Mesendoderm (in vitro differentiated cells): ENCODE measurements around the gene TRIP6.

Experiments
- DNase-seq: peaks from one replicate; pipeline ENCODE4 v3.0.0; 2013
- H2AK5ac ChIP-seq: 2 replicates; pipeline ENCODE4 v1.6.1; 2013; ENCODE audit warnings: low read length, inconsistent platforms
- H2BK120ac ChIP-seq: 2 replicates; pipeline ENCODE4 v1.6.1; 2013; ENCODE audit warnings: low read depth, mild to moderate bottlenecking, low read length, moderate library complexity, mixed read lengths
- H2BK15ac ChIP-seq: replicated peaks from 2 replicates; pipeline ENCODE4 v1.6.1; 2013; ENCODE audit warnings: low read depth, mild to moderate bottlenecking, moderate library complexity
- H2BK5ac ChIP-seq: 2 replicates; pipeline ENCODE4 v1.6.1; 2013; ENCODE audit warnings: low read length, inconsistent platforms
- H3K18ac ChIP-seq: 2 replicates; pipeline ENCODE4 v1.6.1; 2013; ENCODE audit warnings: mild to moderate bottlenecking, low read length, mixed read lengths
- H3K23ac ChIP-seq: one replicate; pipeline ENCODE4 v1.6.1; 2013; ENCODE audit warnings: low read length
- H3K27ac ChIP-seq: 2 replicates; pipeline ENCODE4 v1.5.1; 2013; ENCODE audit warnings: low read depth, mild to moderate bottlenecking, inconsistent platforms, low read length, moderate library complexity
- H3K27me3 ChIP-seq: 2 replicates; pipeline ENCODE4 v1.6.1; 2013; ENCODE audit warnings: low read length, control low read depth, mild to moderate bottlenecking, inconsistent platforms; ENCODE audit not compliant: insufficient read depth, poor library complexity
- H3K36me3 ChIP-seq: 2 replicates; pipeline ENCODE4 v1.6.1; 2013; ENCODE audit warnings: low read length, inconsistent platforms; ENCODE audit not compliant: control insufficient read depth, insufficient read depth
- H3K4ac ChIP-seq: one replicate; pipeline ENCODE4 v1.6.1; 2013; ENCODE audit warnings: low read depth, mild to moderate bottlenecking, low read length, moderate library complexity
- H3K4me1 ChIP-seq: 2 replicates; pipeline ENCODE4 v1.6.1; 2013; ENCODE audit warnings: low read depth, low read length, inconsistent platforms; ENCODE audit not compliant: control insufficient read depth
- H3K4me2 ChIP-seq: 2 replicates; pipeline ENCODE4 v1.6.1; 2013; ENCODE audit warnings: low read length
- H3K4me3 ChIP-seq: 2 replicates; pipeline ENCODE4 v1.5.1; 2013; ENCODE audit warnings: mild to moderate bottlenecking, low read length
- H3K56ac ChIP-seq: one replicate; pipeline ENCODE4 v1.6.1; 2013; ENCODE audit warnings: low read length
- H3K79me1 ChIP-seq: 2 replicates; pipeline ENCODE4 v1.6.1; 2013; ENCODE audit warnings: low read length, inconsistent platforms
- H3K79me2 ChIP-seq: 2 replicates; pipeline ENCODE4 v1.6.1; 2013; ENCODE audit warnings: mild to moderate bottlenecking, low read length; ENCODE audit not compliant: control insufficient read depth, insufficient read depth
- H3K9ac ChIP-seq: 2 replicates; pipeline ENCODE4 v1.6.1; 2013; ENCODE audit warnings: low read length, inconsistent platforms
- H4K5ac ChIP-seq: one replicate; pipeline ENCODE4 v1.6.1; 2013; ENCODE audit warnings: low read length
- H4K8ac ChIP-seq: one replicate; pipeline ENCODE4 v1.6.1; 2013; ENCODE audit warnings: low read depth, mild to moderate bottlenecking, control low read depth, low read length, moderate library complexity
- whole genome bisulfite sequencing: extraction: QIAGEN DNeasy Blood & Tissue Kit; methylation state at CpG from one replicate; pipeline ENCODE4 v1.1.7; 2013; ENCODE audit warnings: low lambda C conversion rate, missing lambda C conversion rate; ENCODE audit not compliant: insufficient coverage; ENCODE audit errors: extremely low coverage; 5-methylcytosine and 5-hydroxymethylcytosine counted together

The TRIP6 gene

GRCh38 chr7:100864263-100864845 lies 2.8 kb upstream of the TRIP6 start:
- Histone ChIP-seq H3K4ac (no peak overlapping the region), H2BK120ac (no peak overlapping the region), H3K18ac (no peak overlapping the region), H3K23ac (no peak overlapping the region), H2BK5ac (no peak overlapping the region), H3K56ac (no peak overlapping the region), H3K27ac (no peak overlapping the region), H4K5ac (no peak overlapping the region), H3K9ac (no peak overlapping the region), H2BK15ac (no peak overlapping the region), H3K79me2 (peaks cover 14% of the 10 kb centered on the region), H3K4me2 (no peak overlapping the region), H3K4me1 (no peaks in the 10 kb centered on the region), H3K36me3 (peaks cover 5% of the 10 kb centered on the region), H2AK5ac (no peak overlapping the region), H3K4me3 (no peak overlapping the region), H3K79me1 (peaks cover 6% of the 10 kb centered on the region), H3K27me3 (no peaks in the 10 kb centered on the region), H4K8ac (no peak overlapping the region)
- no peak for DNase-seq
- no CpG with 5 or more reads among the region's 12 CpGs for WGBS

- no peak overlapping the region for H3K18ac ChIP-seq
- DNase-seq: peak; percentile 52
Observed at GRCh38 chr7:100865372-100865911, 1.7 kb upstream of the TRIP6 start.

GRCh38 chr7:100865938-100866728 lies 1.1 kb upstream of the TRIP6 start:
- H4K5ac ChIP-seq: no peak overlapping the region
- H2AK5ac ChIP-seq: peak overlapping the region; percentile 95
- no peak overlapping the region for H2BK120ac ChIP-seq
- no peak for DNase-seq
- H2BK15ac ChIP-seq: no peak overlapping the region
- H3K4me2 ChIP-seq: no peak overlapping the region
- peak overlapping the region; percentile 93 for H3K56ac ChIP-seq
- peaks cover 4% of the 10 kb centered on the region for H3K79me1 ChIP-seq
- H3K23ac ChIP-seq: no peak overlapping the region
- H3K9ac ChIP-seq: peak overlapping the region; percentile 96
- no CpG with 5 or more reads among the region's 46 CpGs for WGBS
- no peak overlapping the region for H2BK5ac ChIP-seq
- peaks cover 14% of the 10 kb centered on the region for H3K79me2 ChIP-seq
- H4K8ac ChIP-seq: no peak overlapping the region
- H3K27ac ChIP-seq: no peak overlapping the region
- H3K27me3 ChIP-seq: no peaks in the 10 kb centered on the region
- H3K4me3 ChIP-seq: no peak overlapping the region
- H3K36me3 ChIP-seq: peaks cover 6% of the 10 kb centered on the region
- no peaks in the 10 kb centered on the region for H3K4me1 ChIP-seq
- H3K18ac ChIP-seq: peak overlapping the region; percentile 34
- peak overlapping the region; percentile 4 for H3K4ac ChIP-seq

More at GRCh38 chr7:100865372-100865911, 1.7 kb upstream of the TRIP6 start:
- Histone ChIP-seq H3K23ac (no peak overlapping the region), H3K9ac (no peak overlapping the region), H3K4me2 (no peak overlapping the region), H3K4me3 (no peak overlapping the region), H4K5ac (no peak overlapping the region), H3K79me1 (peaks cover 8% of the 10 kb centered on the region), H2BK5ac (no peak overlapping the region), H3K4me1 (no peaks in the 10 kb centered on the region), H4K8ac (no peak overlapping the region), H3K79me2 (peaks cover 14% of the 10 kb centered on the region), H3K27me3 (no peaks in the 10 kb centered on the region), H3K4ac (no peak overlapping the region), H2BK120ac (no peak overlapping the region), H3K56ac (peak overlapping the region; percentile 3), H3K27ac (no peak overlapping the region), H2AK5ac (no peak overlapping the region), H3K36me3 (peaks cover 8% of the 10 kb centered on the region), H2BK15ac (no peak overlapping the region)
- no CpG with 5 or more reads among the region's 17 CpGs for WGBS

GRCh38 chr7:100866729-100867039 lies 503 bp upstream of the TRIP6 start:
- H3K4ac ChIP-seq: peak overlapping the region; percentile 4
- H3K4me1 ChIP-seq: no peaks in the 10 kb centered on the region
- H2BK15ac ChIP-seq: no peak overlapping the region
- H3K36me3 ChIP-seq: peaks cover 9% of the 10 kb centered on the region
- H2BK5ac ChIP-seq: no peak overlapping the region
- no peak overlapping the region for H4K5ac ChIP-seq
- peak overlapping the region; percentile 96 for H3K9ac ChIP-seq
- H3K18ac ChIP-seq: peak overlapping the region; percentile 34
- no peak overlapping the region for H4K8ac ChIP-seq
- H3K56ac ChIP-seq: peak overlapping the region; percentile 93
- DNase-seq: no peak
- peaks cover 6% of the 10 kb centered on the region for H3K79me1 ChIP-seq
- no peak overlapping the region for H2BK120ac ChIP-seq
- no CpG with 5 or more reads among the region's 5 CpGs for WGBS
- H3K27ac ChIP-seq: peak overlapping the region; percentile 71
- no peak overlapping the region for H3K23ac ChIP-seq
- peaks cover 14% of the 10 kb centered on the region for H3K79me2 ChIP-seq
- H2AK5ac ChIP-seq: peak overlapping the region; percentile 95
- no peaks in the 10 kb centered on the region for H3K27me3 ChIP-seq
- H3K4me3 ChIP-seq: no peak overlapping the region
- peak overlapping the region; percentile 26 for H3K4me2 ChIP-seq

- H2BK5ac ChIP-seq: peak overlapping the region; percentile 79
- no peak overlapping the region for H2AK5ac ChIP-seq
- H4K5ac ChIP-seq: no peak overlapping the region
- H3K27me3 ChIP-seq: no peaks in the 10 kb centered on the region
- peak overlapping the region; percentile 22 for H3K27ac ChIP-seq
- peak overlapping the region; percentile 31 for H2BK120ac ChIP-seq
- peak overlapping the region; percentile 94 for H3K4ac ChIP-seq
- H3K79me2 ChIP-seq: peaks cover 14% of the 10 kb centered on the region
- H3K23ac ChIP-seq: peak overlapping the region; percentile 96
- peak overlapping the region; percentile 63 for H3K4me2 ChIP-seq
- peak; percentile 28 for DNase-seq
- no peaks in the 10 kb centered on the region for H3K4me1 ChIP-seq
- H3K79me1 ChIP-seq: peaks cover 8% of the 10 kb centered on the region
- H3K36me3 ChIP-seq: peaks cover 12% of the 10 kb centered on the region
- peak overlapping the region; percentile 79 for H3K4me3 ChIP-seq
- H3K9ac ChIP-seq: peak overlapping the region; percentile 96
- WGBS: no CpG with 5 or more reads among the region's 27 CpGs
- H3K56ac ChIP-seq: peak overlapping the region; percentile 93
- H4K8ac ChIP-seq: peak overlapping the region; percentile 43
- H2BK15ac ChIP-seq: no peak overlapping the region
- peak overlapping the region; percentile 86 for H3K18ac ChIP-seq
Observed at GRCh38 chr7:100867776-100868485, 744 bp downstream of the TRIP6 start.
